ENCODE results near the gene WDR4.
"Not testable (repeated sequence)": the region's sequence is repeated elsewhere in the genome, so short reads cannot be mapped to it uniquely, and the experiment has no call there.

The WDR4 gene

DNA sequence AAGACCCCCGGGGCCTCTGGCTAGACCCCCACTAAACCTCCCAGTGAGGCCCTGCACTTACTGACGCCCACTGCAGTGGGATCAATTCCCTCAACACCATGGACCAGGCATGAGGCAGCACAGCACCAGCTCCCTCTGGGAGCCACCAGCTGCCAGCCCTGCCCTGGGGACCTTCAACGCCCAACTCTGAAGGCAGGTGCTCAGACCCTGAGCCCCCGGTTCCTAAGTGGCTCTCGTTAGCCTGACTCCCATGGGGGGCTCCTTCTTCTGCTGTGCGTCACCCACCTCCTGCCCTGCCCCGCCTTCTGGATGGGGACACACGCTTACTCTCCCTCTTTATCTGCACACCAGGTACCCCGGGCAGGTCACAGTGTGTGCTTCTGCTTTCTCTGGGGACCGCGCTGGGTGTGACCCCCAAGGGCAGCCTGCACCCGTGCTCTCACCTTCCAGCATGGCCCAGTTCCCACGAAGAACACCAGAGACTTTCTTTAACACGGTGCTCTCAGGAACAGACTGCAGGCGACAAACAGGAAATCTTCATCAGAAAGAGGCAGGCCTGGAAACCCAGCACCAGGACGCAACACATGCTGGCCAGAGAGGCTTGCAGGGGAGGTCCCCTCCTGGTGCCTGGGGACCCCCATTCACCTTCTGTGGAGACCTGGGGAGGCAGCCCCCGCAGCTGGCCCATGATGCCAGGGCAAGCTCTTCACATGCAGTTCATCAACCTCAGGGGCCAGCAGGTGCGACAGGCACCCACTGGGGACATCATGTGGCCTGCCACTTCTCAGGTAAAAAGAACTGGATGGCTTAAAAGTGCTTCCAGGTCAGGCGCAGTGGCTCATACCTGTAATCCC is 27.3 kb downstream of the WDR4 start:
- DNase-seq, result no peak

DNA sequence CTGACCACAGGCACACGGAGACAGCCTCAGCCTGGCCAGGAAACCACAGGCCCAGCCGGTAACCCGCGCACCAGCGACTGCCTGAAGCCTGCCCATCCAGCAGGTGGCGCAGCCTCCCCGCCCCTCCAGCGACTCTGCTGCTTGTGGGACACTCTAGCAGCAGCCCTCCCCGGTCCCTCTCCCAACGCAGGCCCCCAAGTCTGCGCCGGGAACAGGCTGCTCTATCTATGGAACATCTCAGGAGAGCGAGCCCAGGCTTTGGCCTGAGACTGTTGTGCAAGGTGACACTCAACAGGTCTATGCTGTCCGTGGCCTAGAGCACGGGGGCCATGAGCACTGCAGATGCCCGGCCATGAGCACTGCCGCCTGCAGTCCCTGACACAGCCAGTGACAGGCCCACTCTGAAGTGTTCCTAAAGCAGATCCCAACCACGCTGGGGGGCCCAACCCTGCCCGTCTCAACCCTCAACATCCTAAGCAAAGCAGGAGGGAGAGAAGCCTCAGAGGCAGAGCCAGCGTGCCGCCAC is 28.4 kb downstream of the WDR4 start:
- no peak for DNase-seq

- no peak for DNase-seq
These were observed 28.9 kb downstream of the WDR4 start for GRCh38 chr21:42850463-42850862.

GRCh38 chr21:42849759-42850412 is 29.5 kb downstream of the WDR4 start:
- DNase-seq, result no peak

DNA sequence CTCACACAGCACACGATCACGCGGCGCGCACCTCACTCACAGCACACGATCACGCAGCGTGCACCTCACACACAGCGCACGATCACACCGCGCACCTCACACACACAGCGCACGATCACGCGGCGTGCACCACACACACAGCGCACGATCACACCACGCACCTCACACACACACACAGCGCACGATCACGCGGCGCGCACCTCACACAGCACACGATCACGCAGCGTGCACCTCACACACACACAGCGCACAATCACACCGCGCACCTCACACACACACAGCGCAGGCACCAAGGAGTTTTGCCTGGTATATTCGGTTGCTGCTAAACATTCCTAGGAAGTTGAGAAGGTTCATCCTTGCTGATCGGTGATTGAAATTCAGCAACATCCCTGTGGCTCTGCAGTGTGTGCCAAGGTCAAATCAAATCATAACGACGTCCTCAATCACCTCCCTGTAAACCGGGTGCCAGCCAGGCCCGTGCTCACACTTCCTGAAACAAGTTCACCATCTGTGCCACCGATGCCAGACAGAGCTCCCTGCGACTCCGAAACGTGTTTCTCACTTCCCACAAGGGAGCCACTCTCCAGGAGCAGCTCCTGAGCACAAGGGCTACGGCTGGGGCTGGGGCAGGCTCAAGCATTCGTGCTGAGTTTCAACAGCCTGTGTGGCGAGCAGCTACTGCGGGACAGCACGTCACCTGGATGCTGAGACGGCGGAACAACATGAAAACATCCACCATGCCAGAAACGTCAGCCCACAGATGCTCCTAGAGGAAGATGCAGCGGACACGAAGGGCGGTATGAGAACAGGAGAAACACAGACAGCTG is 30.2 kb downstream of the WDR4 start:
- DNase-seq, result no peak

DNA sequence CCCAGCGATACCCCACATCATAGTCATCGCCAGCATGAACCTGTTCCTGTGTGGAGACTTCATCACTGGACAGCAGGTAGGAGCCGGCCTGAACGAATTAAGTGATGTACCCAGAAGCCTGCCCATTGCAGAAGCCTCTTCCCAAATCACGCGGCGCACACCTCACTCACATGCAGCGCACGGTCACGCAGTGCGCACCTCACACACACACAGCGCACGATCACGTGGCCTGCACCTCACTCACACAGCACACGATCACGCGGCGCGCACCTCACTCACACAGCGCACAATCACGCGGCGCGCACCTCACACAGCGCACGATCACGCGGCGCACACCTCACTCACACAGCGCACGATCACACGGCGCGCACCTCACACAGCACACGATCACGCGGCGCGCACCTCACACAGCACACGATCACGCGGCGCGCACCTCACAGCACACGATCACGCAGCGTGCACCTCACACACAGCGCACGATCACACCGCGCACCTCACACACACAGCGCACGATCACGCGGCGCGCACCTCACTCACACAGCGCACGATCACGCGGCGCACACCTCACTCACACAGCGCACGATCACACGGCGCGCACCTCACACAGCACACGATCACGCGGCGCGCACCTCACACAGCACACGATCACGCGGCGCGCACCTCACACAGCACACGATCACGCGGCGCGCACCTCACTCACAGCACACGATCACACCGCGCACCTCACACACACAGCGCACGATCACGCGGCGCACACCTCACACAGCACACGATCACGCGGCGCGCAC is 31.0 kb downstream of the WDR4 start:
- not testable (repeated sequence) for DNase-seq

GRCh38 chr21:42847726-42848125 is 31.6 kb downstream of the WDR4 start:
- DNase-seq, result no peak

DNA sequence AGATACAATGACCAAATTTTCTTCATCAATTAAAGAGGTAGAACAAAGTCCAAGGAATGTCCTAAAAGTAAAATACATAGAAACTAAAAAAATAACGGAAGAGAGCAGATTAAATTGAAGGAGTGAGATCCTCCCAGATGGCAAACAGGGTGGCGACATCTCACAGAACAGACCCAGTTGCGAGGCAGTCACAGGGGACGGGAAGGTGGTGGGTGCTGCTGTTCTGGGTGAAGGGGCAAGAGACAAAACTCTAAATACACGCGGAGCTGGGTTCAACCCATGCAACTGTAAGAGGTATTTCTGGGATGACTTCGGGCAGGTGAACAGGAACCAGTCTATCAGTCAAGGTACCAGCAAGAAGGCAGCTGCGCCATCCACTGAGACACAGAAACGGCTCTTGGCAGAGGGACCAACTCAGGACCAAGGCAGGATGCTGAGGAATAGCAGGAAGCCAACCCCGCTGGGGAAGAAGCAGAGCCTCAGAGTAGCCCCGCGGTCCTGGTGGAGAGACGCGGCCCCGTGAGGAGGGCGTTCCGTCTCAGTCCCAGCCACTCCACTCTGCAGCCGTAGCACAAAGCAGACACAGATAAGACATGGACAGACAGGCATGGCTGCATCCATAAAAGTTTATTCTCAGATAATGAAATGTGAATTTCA is 32.2 kb downstream of the WDR4 start:
- DNase-seq, result no peak

- DNase-seq, result no peak
These were observed 33.1 kb downstream of the WDR4 start for GRCh38 chr21:42846221-42846620.

- DNase-seq, result no peak
These were observed 33.9 kb downstream of the WDR4 start for GRCh38 chr21:42845296-42845965.

DNA sequence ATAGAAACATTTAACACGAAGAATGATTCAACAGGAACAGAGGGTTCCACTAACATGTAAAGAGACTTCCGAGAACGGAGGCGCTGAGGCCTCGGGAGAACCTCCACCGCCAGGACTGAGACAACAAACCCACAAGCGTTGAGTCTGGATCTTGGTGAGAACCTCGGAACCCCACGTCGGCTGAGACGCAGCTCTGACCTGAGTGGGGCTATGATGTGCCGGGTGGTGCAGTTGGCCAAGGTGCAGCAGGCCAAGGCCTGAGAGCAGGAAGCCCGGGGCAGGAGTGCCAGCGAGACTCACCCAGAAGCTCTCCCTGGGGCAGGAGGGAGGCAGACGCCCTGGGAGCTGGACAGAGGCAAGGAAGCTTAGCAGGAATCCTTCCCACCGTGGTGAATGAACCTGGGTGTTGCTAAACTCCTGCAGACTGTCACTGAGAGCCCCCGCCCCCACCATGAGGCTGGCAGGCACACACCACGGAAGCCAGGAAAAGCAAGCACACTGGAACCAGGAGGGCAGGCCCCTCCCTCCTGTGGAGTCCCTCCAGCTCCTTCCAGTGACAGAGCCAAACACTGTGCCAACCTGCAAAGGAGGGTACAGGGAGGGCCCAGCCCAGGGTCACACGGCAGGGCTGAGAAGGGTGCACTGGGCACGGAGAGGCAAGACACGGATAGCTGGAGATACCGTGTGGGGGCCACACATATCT is 34.8 kb downstream of the WDR4 start:
- DNase-seq, result no peak

DNA sequence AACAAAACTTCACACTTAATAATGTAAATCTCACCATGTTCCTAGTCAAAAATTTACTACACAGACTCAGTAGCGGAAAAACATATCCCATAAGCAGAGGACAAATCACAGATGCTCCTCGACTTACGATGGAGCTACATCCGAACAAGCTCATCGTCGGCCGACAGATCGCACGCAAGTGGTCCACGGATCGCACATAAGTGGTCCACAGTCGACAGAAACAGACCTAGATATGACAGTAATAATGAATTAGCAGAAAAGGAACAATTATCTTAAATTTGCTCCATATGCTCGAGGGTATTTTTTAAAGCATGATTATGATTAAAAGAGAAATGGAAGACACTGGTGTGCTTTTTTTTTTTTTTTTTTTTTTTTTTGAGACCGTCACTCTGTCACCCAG is 36.3 kb downstream of the WDR4 start:
- no peak for DNase-seq

DNA sequence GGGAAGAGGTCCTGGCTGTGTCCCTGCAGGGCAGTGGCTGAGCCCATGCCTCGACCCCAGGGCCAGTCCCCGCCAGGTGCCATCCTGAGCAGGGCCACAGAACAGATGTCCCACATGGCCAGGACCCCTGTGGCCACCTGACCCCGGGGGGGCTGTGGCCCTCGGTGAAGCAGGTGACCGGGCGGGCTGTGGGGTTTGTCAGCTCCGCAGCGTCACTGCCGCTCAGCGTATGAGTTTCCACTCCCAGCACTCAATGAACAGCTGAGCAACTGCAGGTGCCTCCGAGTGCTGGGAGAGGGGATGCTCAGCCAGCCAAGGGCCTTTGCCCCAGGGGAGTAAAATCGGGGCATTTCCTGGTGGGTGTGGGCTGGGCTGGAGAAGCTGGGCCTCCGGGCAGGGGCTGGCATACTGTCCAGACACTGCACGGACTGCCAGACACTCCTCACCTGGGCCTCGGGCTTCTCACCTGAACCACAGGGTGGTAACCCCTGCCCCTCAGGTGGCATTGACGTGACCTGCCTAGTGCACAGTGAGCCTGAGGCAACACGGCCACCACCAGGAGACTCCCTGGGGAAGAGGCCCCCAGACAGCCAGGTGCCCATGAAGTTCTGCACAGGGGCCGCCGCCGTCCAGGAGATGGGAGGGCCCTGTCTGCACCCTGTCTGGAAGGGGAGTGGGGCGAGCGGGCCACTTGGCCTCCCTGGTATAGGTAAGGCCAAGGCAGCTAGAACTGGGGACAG is 37.3 kb downstream of the WDR4 start:
- not testable (repeated sequence) for DNase-seq

DNA sequence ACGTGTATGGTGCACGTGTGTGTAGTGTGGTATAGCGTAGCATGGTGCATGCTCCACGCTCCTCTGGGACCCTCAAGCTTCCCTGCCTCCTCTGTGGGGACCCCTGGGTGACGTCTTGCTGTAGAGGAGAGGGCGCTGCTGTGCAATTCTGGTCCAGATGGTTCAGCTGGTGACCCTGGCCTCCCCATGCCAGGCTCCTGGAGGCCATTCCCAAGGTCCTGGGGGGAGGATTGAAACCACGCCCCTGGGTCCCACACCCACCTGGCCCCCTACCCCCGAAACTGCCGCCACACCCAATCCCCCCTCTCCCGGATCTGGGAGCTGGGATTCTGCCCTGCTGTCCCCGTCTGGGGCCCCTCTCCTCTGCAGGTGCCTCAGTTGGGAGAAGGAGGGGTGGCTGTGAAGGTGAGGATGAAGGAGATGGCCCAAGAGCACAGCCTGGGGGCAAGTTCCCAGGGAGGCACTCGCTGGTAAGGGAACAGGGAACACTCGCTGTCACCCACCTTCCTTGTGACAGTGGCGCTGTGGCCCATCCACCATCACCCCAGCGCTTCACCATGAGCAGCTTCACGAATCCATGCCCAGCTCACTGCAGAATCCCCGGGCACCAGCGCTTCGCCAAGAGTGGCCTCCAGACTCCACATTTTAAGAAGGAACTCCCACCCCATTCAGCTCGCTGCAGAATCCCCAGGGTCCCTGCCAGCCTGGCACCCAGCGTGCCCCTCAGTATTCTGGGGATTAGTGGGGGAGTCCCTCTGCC is 38.0 kb downstream of the WDR4 start:
- no peak for DNase-seq

GRCh38 chr21:42840411-42841155 is 38.8 kb downstream of the WDR4 start:
- no peak for DNase-seq

- DNase-seq, result no peak
These were observed 39.8 kb downstream of the WDR4 start for GRCh38 chr21:42839271-42840231.

GRCh38 chr21:42838212-42838690 is 41.1 kb downstream of the WDR4 start:
- DNase-seq, result not testable (repeated sequence)
